ENCODE results near the gene SLC44A4.

DNA sequence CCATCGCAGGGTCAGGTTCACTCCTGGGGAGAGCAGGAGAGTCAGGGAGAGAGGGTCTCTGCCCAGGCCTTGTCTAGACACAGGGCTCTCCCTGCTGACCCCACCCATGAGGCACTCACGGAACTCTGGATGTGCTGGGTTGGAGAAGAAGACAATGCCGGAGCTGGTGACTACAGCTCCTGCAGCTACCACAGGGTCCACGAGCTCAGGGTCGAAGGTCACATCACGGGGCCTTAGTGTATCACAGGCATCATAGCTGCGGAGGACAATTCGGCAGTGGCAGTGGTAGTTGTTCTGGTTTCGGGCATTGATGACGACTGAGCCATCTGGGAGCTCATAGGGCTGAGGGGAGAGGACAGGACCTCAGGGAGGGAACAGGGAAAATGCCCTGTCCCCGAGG is 18.9 kb downstream of the SLC44A4 start:
- TF ChIP-seq, protein P1, sequence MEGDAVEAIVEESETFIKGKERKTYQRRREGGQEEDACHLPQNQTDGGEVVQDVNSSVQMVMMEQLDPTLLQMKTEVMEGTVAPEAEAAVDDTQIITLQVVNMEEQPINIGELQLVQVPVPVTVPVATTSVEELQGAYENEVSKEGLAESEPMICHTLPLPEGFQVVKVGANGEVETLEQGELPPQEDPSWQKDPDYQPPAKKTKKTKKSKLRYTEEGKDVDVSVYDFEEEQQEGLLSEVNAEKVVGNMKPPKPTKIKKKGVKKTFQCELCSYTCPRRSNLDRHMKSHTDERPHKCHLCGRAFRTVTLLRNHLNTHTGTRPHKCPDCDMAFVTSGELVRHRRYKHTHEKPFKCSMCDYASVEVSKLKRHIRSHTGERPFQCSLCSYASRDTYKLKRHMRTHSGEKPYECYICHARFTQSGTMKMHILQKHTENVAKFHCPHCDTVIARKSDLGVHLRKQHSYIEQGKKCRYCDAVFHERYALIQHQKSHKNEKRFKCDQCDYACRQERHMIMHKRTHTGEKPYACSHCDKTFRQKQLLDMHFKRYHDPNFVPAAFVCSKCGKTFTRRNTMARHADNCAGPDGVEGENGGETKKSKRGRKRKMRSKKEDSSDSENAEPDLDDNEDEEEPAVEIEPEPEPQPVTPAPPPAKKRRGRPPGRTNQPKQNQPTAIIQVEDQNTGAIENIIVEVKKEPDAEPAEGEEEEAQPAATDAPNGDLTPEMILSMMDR (conservative IDR thresholded peaks at IDR 0.05 in 1 of 2, IDR thresholded peaks at IDR 0.05 in 1 of 2; ENCODE audit: extremely low read depth in 1 of 2, insufficient read depth in 1 of 2, low read depth in 1 of 2, low read length in 2 of 2), result no peak
- no peak for TF ChIP-seq EZH2 (IDR thresholded peaks at IDR 0.05; ENCODE audit: borderline replicate concordance, low read length)

Measured in mammary epithelial cell (primary cell).